HEK293T (cell line): ENCODE results near the gene USP53.

Experiments used
- ARNT ChIP-seq: fragments of 450-650 bp; IDR thresholded peaks from 2 replicates; pipeline ENCODE4 v1.6.1; 2017; ENCODE audit warnings: mild to moderate bottlenecking
- BHLHE40 ChIP-seq: fragments of 450-650 bp; IDR thresholded peaks from 2 replicates; pipeline ENCODE4 v1.6.1; 2016; ENCODE audit warnings: mild to moderate bottlenecking, moderate library complexity, borderline replicate concordance
- ELF4 ChIP-seq: fragments of 450-650 bp; IDR thresholded peaks from 2 replicates; pipeline ENCODE4 v1.6.1; 2017; ENCODE audit warnings: antibody characterized with exemption
- FOXA1 ChIP-seq: fragments of 450-650 bp; IDR thresholded peaks from 2 replicates; pipeline ENCODE4 v1.6.1; 2016; ENCODE audit warnings: mild to moderate bottlenecking
- FOXK2 ChIP-seq: fragments of 450-650 bp; IDR thresholded peaks from 2 replicates; pipeline ENCODE4 v1.6.1; 2016; ENCODE audit warnings: mild to moderate bottlenecking
- FOXM1 ChIP-seq: fragments of 450-650 bp; IDR thresholded peaks from 2 replicates; pipeline ENCODE4 v1.6.1; 2017; ENCODE audit warnings: mild to moderate bottlenecking, borderline replicate concordance
- HDGF ChIP-seq: fragments of 450-650 bp; IDR thresholded peaks from 2 replicates; pipeline ENCODE4 v1.6.1; 2017; ENCODE audit warnings: antibody characterized with exemption, borderline replicate concordance
- LEF1 ChIP-seq: fragments of 450-650 bp; IDR thresholded peaks from 2 replicates; pipeline ENCODE4 v1.6.1; 2017; ENCODE audit warnings: mild to moderate bottlenecking, borderline replicate concordance
- SP1 ChIP-seq: fragments of 450-650 bp; IDR thresholded peaks from 2 replicates; pipeline ENCODE4 v1.6.1; 2017
- SUZ12 ChIP-seq: fragments of 450-650 bp; IDR thresholded peaks from 2 replicates; pipeline ENCODE4 v1.6.1; 2016; ENCODE audit warnings: mild to moderate bottlenecking
- TARDBP ChIP-seq: fragments of 450-650 bp; IDR thresholded peaks from 2 replicates; pipeline ENCODE4 v1.6.1; 2016
- ZNF384 ChIP-seq: fragments of 450-650 bp; IDR thresholded peaks from 2 replicates; pipeline ENCODE4 v1.6.1; 2016
- TF ChIP-seq, protein P1 (sequence below): fragments of 450-650 bp; IDR thresholded peaks from 2 replicates; pipeline ENCODE4 v1.6.1; 2016

GRCh38 chr4:119191505-119191904 lies 21.0 kb upstream of the USP53 start:
- no peak for TF ChIP-seq SP1
- no peak for TF ChIP-seq FOXK2
- TF ChIP-seq FOXA1: no peak
- TF ChIP-seq ARNT: no peak
- TF ChIP-seq FOXM1: no peak
- TF ChIP-seq ZNF384: no peak
- TF ChIP-seq BHLHE40: no peak
- TF ChIP-seq LEF1: no peak
- TF ChIP-seq TARDBP: no peak
- no peak for TF ChIP-seq ELF4
- TF ChIP-seq SUZ12: no peak
- TF ChIP-seq, protein P1, sequence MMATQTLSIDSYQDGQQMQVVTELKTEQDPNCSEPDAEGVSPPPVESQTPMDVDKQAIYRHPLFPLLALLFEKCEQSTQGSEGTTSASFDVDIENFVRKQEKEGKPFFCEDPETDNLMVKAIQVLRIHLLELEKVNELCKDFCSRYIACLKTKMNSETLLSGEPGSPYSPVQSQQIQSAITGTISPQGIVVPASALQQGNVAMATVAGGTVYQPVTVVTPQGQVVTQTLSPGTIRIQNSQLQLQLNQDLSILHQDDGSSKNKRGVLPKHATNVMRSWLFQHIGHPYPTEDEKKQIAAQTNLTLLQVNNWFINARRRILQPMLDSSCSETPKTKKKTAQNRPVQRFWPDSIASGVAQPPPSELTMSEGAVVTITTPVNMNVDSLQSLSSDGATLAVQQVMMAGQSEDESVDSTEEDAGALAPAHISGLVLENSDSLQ: no peak
- no peak for TF ChIP-seq HDGF
